Stimulated activated naive CD8-positive, alpha-beta T cell treated with anti-CD3 and anti-CD28 coated beads, Interleukin-15, amount 100 ng/mL, for 72 hours (primary cell): ENCODE measurements around the gene MED23.

Experiments used
- ATAC-seq: fragments of 150-1000 bp; cut with Tn5 transposase; 2 replicates; pipeline ENCODE4 v1.10.0; 2021; ENCODE audit warnings: mild to moderate bottlenecking, moderate library complexity
- DNase-seq, 2 donors: peaks; one replicate each; pipeline ENCODE4 v3.0.0; 2021 to 2022
- H3K27ac Mint-ChIP-seq, 2 donors: one replicate each; pipeline ENCODE4 v1.8.0; 2022; ENCODE audit warnings: mild to moderate bottlenecking in 2 of 2, mixed read lengths in 2 of 2, moderate library complexity in 2 of 2
- H3K27me3 Mint-ChIP-seq: one replicate; pipeline ENCODE4 v1.8.0; 2022; ENCODE audit warnings: mixed read lengths
- H3K4me1 Mint-ChIP-seq: one replicate; pipeline ENCODE4 v1.8.0; 2022; ENCODE audit warnings: mild to moderate bottlenecking, mixed read lengths
- H3K4me3 Mint-ChIP-seq, 2 donors: one replicate each; pipeline ENCODE4 v1.8.0; 2022; ENCODE audit warnings: mild to moderate bottlenecking in 2 of 2, mixed read lengths in 2 of 2, moderate library complexity in 1 of 2
- H3K9me3 Mint-ChIP-seq, 2 donors: one replicate each; pipeline ENCODE4 v1.8.0; 2022; ENCODE audit warnings: mixed read lengths in 2 of 2

Gene MED23

DNA sequence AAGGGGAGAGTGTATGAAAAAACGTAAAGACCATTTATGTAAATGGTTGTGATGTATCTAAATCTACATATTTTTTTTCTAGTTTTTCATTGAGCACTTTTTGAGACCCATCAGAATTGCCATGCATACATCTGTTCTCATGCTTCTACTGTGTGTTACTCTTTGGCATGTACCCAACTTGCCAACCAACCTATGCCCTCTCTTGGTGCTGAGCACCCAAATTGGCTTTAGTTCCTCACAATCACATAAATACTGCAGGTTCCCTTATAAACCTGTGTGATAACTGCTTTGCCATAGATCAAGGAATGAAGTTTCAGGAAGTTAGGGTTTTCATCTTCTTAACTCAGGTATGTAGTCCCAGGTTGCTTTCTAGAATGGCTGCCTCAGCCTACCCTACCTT lies 16.9 kb upstream of the MED23 start:
- H3K4me1 Mint-ChIP-seq: no peaks in the 10 kb centered on the region
- no peak for DNase-seq
- ATAC-seq: no peak

DNA sequence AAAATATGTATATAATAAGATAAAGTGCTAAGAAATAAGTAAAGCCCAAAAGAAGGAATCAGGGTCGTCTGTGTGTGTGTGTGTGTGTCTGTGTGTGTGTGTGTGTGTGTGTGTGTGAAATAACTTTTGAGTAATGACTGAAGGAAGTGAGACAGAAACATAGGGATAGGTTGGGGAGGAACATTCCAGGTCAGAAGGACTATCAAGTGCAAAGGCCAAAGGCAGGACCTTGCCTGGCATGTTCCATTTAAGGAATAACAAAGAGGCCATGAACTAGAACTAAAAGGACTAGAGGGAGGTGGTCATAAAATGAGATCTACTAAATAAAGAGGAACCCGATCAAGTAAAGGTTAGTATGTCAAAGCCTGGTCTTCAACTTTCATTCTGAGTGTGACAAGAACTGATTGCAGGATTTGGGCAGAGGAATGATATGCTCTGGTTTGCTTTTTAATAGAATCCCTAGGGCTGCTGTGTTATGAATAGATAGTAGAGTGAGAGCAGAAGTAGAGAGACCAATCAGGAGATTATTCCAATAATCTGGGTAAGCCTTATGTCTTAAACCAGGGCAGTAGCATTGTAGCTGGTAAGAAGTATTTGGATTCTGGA lies 15.9 kb upstream of the MED23 start:
- Mint-ChIP-seq H3K27ac (no peak overlapping the region), H3K4me1 (no peaks in the 10 kb centered on the region), H3K9me3 (no peaks in the 10 kb centered on the region), H3K4me3 (no peak overlapping the region), H3K27me3 (no peaks in the 10 kb centered on the region)
- no peak for ATAC-seq
- no peak for DNase-seq

More for the DNA sequence above, 16.9 kb upstream of the MED23 start:
- no peak overlapping the region for H3K4me3 Mint-ChIP-seq
- no peaks in the 10 kb centered on the region for H3K27me3 Mint-ChIP-seq
- no peaks in the 10 kb centered on the region for H3K9me3 Mint-ChIP-seq
- no peak overlapping the region for H3K27ac Mint-ChIP-seq

DNA sequence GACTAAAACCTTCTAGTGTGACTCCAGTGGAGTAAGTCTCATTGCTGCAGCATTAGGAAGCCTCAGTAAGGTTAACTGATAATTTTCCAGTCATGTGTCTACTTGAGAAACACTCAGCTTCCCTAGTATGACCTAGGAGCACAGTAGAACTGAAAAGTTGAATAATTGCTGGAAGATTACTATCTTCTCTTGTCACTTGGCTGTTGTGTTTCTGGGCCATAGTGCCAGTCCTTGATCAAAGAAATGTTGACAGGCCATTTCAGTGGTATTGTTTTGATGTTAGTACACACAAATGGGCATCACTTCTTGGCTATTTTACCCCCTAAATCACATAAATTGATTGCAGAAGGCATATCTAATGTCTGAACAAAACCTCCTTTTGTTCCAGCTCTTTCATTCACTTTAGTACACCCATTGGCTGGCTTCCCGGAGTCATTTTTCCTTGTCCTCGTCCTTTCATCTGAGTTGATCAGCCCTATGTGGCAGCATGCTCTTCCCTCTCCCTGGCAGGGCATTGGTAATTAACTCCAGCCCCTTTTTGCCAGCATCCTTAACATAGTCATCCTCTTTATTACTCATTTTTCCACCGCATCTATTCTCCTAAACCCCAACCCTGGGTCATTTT lies 15.1 kb upstream of the MED23 start:
- Mint-ChIP-seq H3K27me3 (no peaks in the 10 kb centered on the region), H3K4me3 (no peak overlapping the region), H3K4me1 (no peaks in the 10 kb centered on the region), H3K9me3 (no peaks in the 10 kb centered on the region), H3K27ac (no peak overlapping the region)
- ATAC-seq: no peak
- no peak for DNase-seq

GRCh38 chr6:131642565-131642964 lies 14.5 kb upstream of the MED23 start:
- no peaks in the 10 kb centered on the region for H3K27me3 Mint-ChIP-seq
- H3K4me1 Mint-ChIP-seq: no peaks in the 10 kb centered on the region
- DNase-seq (no peak), ATAC-seq (no peak)
- no peaks in the 10 kb centered on the region for H3K9me3 Mint-ChIP-seq
- H3K27ac Mint-ChIP-seq: no peak overlapping the region
- H3K4me3 Mint-ChIP-seq: no peak overlapping the region

DNA sequence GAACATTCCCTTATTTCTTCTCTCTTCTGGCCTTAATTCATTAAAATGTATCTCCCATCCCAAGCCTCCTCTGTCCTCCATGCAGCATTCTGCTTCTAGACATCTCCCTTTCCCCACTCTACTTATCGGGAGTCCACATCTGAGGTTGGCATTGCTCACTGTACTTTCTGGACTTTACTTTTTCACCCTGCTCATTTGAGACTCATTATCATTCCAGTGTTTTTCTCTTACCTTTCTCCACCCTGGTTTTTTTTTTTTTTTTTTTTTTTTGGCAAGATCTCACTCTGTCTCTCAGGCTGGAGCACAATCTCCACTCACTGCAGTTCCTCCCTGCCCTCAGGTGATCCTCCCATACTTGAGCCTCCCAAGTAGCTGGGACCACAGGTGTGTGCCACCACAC lies 13.5 kb upstream of the MED23 start:
- Mint-ChIP-seq H3K27me3 (no peaks in the 10 kb centered on the region), H3K4me1 (no peaks in the 10 kb centered on the region), H3K4me3 (no peak overlapping the region), H3K27ac (no peak overlapping the region), H3K9me3 (no peaks in the 10 kb centered on the region)
- no peak for ATAC-seq
- DNase-seq: no peak

- no peaks in the 10 kb centered on the region for H3K4me1 Mint-ChIP-seq
- H3K4me3 Mint-ChIP-seq: no peak overlapping the region
- H3K9me3 Mint-ChIP-seq: no peaks in the 10 kb centered on the region
- no peak for DNase-seq
- no peaks in the 10 kb centered on the region for H3K27me3 Mint-ChIP-seq
- no peak for ATAC-seq
- H3K27ac Mint-ChIP-seq: no peak overlapping the region
These were observed 12.5 kb upstream of the MED23 start for GRCh38 chr6:131640576-131640975.

GRCh38 chr6:131640100-131640499 lies 12.1 kb upstream of the MED23 start:
- no peak overlapping the region for H3K4me3 Mint-ChIP-seq
- no peaks in the 10 kb centered on the region for H3K9me3 Mint-ChIP-seq
- ATAC-seq (peak; percentile 100), DNase-seq (peak; percentile 14 to 28)
- peak overlapping the region in 1 of 2 donors; percentile 58 for H3K27ac Mint-ChIP-seq
- no peaks in the 10 kb centered on the region for H3K4me1 Mint-ChIP-seq
- H3K27me3 Mint-ChIP-seq: no peaks in the 10 kb centered on the region

DNA sequence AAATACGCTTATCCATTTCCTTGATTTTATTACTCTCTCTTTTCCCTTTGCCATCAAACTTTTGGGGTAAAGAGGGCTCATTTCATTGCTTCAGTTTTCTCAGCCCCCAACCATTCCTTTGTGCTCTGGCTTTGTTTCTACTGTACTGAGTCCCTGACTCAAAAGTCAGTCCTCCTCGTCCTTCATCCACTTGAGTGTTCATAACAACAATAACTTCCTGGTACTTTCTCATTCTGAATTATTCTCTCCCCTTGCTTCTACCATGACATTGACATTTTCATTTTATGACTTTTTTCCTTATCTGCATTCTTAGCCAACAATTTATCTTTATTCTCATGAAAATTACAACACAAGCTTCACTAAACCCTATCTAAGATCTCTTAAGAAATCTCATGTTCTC lies 10.0 kb upstream of the MED23 start:
- no peaks in the 10 kb centered on the region for H3K9me3 Mint-ChIP-seq
- ATAC-seq (no peak), DNase-seq (no peak)
- H3K4me1 Mint-ChIP-seq: no peaks in the 10 kb centered on the region
- H3K27me3 Mint-ChIP-seq: no peaks in the 10 kb centered on the region
- H3K27ac Mint-ChIP-seq: no peak overlapping the region
- H3K4me3 Mint-ChIP-seq: no peak overlapping the region

GRCh38 chr6:131636880-131637792 lies 9.1 kb upstream of the MED23 start, which contains the start of gene ENPP3:
Gene ENPP3, plus strand, starts transcription at chr6:131637302. Its CDS starts 83 bp downstream, at chr6:131637385.
- ATAC-seq: no peak
- no peaks in the 10 kb centered on the region for H3K27me3 Mint-ChIP-seq
- no peak within 1 kb of the TSS for H3K27ac Mint-ChIP-seq
- no peak for DNase-seq
- H3K4me1 Mint-ChIP-seq: no peaks in the 10 kb centered on the region
- no peaks in the 10 kb centered on the region for H3K9me3 Mint-ChIP-seq
- no peak within 1 kb of the TSS for H3K4me3 Mint-ChIP-seq

GRCh38 chr6:131635384-131636340 lies 7.6 kb upstream of the MED23 start:
- DNase-seq (no peak), ATAC-seq (no peak)
- no peaks in the 10 kb centered on the region for H3K4me1 Mint-ChIP-seq
- H3K4me3 Mint-ChIP-seq: no peak overlapping the region
- H3K9me3 Mint-ChIP-seq: no peaks in the 10 kb centered on the region
- H3K27me3 Mint-ChIP-seq: no peaks in the 10 kb centered on the region
- no peak overlapping the region for H3K27ac Mint-ChIP-seq

GRCh38 chr6:131631625-131632289 lies 3.7 kb upstream of the MED23 start:
- no peak overlapping the region for H3K4me3 Mint-ChIP-seq
- no peaks in the 10 kb centered on the region for H3K27me3 Mint-ChIP-seq
- ATAC-seq (no peak), DNase-seq (no peak)
- peaks cover 17% of the 10 kb centered on the region for H3K4me1 Mint-ChIP-seq
- H3K27ac Mint-ChIP-seq: peak overlapping the region in 1 of 2 donors; percentile 3
- H3K9me3 Mint-ChIP-seq: no peaks in the 10 kb centered on the region

DNA sequence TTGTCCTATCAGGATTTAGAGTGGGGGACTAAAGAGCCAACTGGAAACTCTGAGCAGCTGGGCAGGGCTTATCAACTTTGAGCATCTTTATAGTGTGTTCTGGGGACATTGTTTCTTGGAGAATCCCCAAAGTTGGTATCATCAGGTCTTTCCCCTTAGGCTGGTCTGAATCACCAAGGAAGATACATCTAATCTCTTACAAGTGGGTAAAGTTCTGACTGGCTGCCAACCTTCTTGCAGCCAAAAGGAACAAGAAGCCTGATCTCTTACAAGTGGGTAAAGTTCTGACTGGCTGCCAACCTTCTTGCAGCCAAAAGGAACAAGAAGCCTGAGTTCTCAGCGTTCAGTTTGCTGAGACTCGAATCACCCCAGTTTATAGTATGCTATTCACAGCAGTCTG lies 1.6 kb upstream of the MED23 start:
- Mint-ChIP-seq H3K9me3 (no peaks in the 10 kb centered on the region), H3K27me3 (no peaks in the 10 kb centered on the region), H3K4me3 (peak overlapping the region in 1 of 2 donors; percentile 97), H3K4me1 (peaks cover 17% of the 10 kb centered on the region), H3K27ac (peak overlapping the region in 1 of 2 donors; percentile 63)
- ATAC-seq (peak; percentile 44), DNase-seq (peak in 1 of 2 donors; percentile 22)

GRCh38 chr6:131628726-131629125 lies 684 bp upstream of the MED23 start:
- ATAC-seq: no peak
- H3K27me3 Mint-ChIP-seq: no peaks in the 10 kb centered on the region
- peak overlapping the region; percentile 97 to 100 for H3K4me3 Mint-ChIP-seq
- H3K9me3 Mint-ChIP-seq: no peaks in the 10 kb centered on the region
- no peak for DNase-seq
- H3K4me1 Mint-ChIP-seq: peaks cover 17% of the 10 kb centered on the region
- no peak overlapping the region for H3K27ac Mint-ChIP-seq

- H3K9me3 Mint-ChIP-seq: no peaks in the 10 kb centered on the region
- no peak overlapping the region for H3K27ac Mint-ChIP-seq
- no peaks in the 10 kb centered on the region for H3K27me3 Mint-ChIP-seq
- H3K4me1 Mint-ChIP-seq: no peaks in the 10 kb centered on the region
- H3K4me3 Mint-ChIP-seq: no peak overlapping the region
- DNase-seq (no peak), ATAC-seq (no peak)
These were observed 12.8 kb downstream of the MED23 start for GRCh38 chr6:131615275-131615674.
